ACC112 (cell line): Measurements from ENCODE around the gene ELN.

ENCODE experiments used
- H2AFZ ChIP-seq: fragments of 200-600 bp; sonication (generic); one replicate; pipeline ENCODE4 v1.6.0; 2017; ENCODE audit warnings: antibody characterized with exemption, low read length; ENCODE audit not compliant: unreplicated experiment
- H3K27ac ChIP-seq: fragments of 200-600 bp; sonication (generic); 2 replicates; pipeline ENCODE4 v1.5.1; 2014; ENCODE audit warnings: low read depth, mild to moderate bottlenecking, antibody characterized with exemption, low read length, moderate library complexity
- H3K27me3 ChIP-seq: fragments of 200-600 bp; sonication (generic); 2 replicates; pipeline ENCODE4 v1.6.1; 2014; ENCODE audit warnings: mild to moderate bottlenecking, antibody characterized with exemption, low read length, moderate library complexity, mixed read lengths; ENCODE audit not compliant: insufficient read depth
- H3K36me3 ChIP-seq: fragments of 200-600 bp; sonication (generic); 2 replicates; pipeline ENCODE4 v1.6.1; 2016; ENCODE audit warnings: mild to moderate bottlenecking, antibody characterized with exemption, low read length, moderate library complexity, mixed read lengths; ENCODE audit not compliant: insufficient read depth
- H3K4me1 ChIP-seq: fragments of 200-600 bp; sonication (generic); one replicate; pipeline ENCODE4 v1.6.1; 2016; ENCODE audit warnings: low read length, mixed read lengths; ENCODE audit not compliant: insufficient read depth, unreplicated experiment, control insufficient read depth
- H3K4me3 ChIP-seq: fragments of 200-600 bp; sonication (generic); 2 replicates; pipeline ENCODE4 v1.5.1; 2014; ENCODE audit warnings: mild to moderate bottlenecking, low read depth, low read length
- H3K79me2 ChIP-seq: fragments of 200-600 bp; sonication (generic); one replicate; pipeline ENCODE4 v1.6.0; 2016; ENCODE audit warnings: low read length; ENCODE audit not compliant: control insufficient read depth, unreplicated experiment, insufficient read depth

Gene ELN

DNA sequence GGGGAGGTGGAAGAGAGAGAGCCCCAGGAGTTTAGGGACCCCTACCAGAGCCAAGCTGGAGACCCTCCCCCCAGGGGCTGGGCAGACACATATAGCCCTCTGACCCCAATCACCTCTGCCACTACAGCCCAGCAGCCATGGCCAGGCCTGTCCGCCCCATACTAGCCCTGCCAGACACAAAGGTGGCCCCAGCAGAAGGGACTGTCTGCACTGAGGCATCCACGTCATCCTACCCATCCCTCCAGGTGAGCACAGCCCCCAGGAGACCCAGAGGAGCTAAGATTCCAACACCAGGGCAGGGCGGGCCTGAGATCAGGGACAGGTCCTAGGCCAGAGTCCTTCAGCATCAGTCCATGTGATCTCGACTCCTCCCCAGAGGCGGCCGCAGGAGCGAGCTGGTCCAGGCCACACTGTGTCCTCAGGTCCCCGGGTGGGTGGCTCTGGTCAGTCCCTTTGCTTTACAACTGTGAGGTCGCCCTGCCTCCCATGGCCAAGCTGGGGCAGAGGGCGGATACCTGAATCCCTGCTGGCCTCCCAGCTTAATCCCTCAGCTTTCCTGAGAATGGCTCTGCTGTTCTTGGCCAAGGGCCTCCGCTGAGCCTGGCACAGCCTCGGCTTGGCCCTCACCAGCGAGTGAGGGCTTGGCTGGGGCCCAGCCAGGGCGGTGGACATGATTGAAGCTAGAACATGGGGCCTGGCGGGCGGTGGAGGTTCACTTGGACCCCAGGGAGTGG lies 14.3 kb upstream of the ELN start:
- no peaks in the 10 kb centered on the region for H3K27me3 ChIP-seq
- no peaks in the 10 kb centered on the region for H3K79me2 ChIP-seq
- no peak overlapping the region for H3K27ac ChIP-seq
- no peaks in the 10 kb centered on the region for H3K36me3 ChIP-seq
- no peak overlapping the region for H3K4me3 ChIP-seq
- no peak overlapping the region for H2AFZ ChIP-seq
- no peaks in the 10 kb centered on the region for H3K4me1 ChIP-seq

DNA sequence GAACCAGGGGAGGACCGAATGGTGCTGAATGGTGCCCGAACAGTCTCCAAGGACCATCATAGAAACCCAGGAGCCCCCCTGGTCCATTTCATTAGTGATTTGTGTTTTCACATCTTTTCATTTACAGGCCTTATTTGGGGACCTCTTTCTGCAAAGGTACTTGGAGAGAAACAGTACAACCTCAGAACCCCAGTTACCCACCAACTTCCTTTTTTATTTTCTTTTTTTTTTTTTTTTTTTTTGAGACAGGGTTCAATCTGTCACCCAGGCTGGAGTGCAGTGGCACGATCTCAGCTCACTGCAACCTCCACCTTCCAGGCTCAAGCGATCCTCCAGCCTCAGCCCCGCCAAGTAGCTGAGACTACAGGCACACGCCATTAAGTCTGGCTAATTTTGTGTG lies 13.0 kb upstream of the ELN start:
- Histone ChIP-seq H3K79me2 (no peaks in the 10 kb centered on the region), H3K36me3 (no peaks in the 10 kb centered on the region), H2AFZ (no peak overlapping the region), H3K4me1 (no peaks in the 10 kb centered on the region), H3K27me3 (no peaks in the 10 kb centered on the region), H3K4me3 (no peak overlapping the region), H3K27ac (no peak overlapping the region)

- Histone ChIP-seq H3K27me3 (no peaks in the 10 kb centered on the region), H3K79me2 (no peaks in the 10 kb centered on the region), H3K27ac (no peak overlapping the region), H3K4me1 (no peaks in the 10 kb centered on the region), H3K36me3 (no peaks in the 10 kb centered on the region), H3K4me3 (no peak overlapping the region), H2AFZ (no peak overlapping the region)
Measured at GRCh38 chr7:74015670-74016069, 12.3 kb upstream of the ELN start.

GRCh38 chr7:74017125-74017524 lies 10.8 kb upstream of the ELN start:
- Histone ChIP-seq H2AFZ (no peak overlapping the region), H3K27me3 (no peaks in the 10 kb centered on the region), H3K79me2 (no peaks in the 10 kb centered on the region), H3K36me3 (no peaks in the 10 kb centered on the region), H3K4me3 (no peak overlapping the region), H3K4me1 (no peaks in the 10 kb centered on the region), H3K27ac (no peak overlapping the region)

DNA sequence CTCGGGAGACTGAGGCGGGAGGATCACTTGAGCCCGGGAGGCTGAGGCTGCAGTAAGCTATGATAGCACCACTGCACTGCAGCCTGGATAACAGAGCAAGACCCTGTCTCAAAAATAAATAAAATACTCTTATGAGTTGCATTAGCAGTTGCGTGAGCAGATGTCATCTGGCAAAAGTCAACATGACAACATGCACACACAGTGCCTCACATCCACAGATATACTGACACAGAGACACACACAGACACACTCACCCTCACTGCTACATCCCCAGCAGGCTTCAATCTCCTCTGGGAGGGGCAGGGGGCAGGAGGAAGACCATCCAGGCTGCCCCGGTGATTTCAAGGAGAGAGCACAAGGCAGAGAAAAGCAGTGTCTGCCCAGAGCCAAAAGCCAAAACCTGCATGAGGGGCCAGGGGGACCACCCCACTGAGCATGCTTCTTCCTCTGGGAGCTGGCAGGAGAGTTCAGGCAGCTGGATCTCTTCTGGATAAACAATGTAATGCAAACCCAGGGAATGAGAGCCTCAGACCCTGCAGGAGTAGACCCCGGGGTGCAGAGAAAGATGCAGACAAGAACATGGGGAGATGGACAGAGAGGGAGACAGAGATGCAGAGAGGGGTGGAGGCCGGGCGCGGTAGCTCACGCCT lies 9.6 kb upstream of the ELN start:
- H3K36me3 ChIP-seq = no peaks in the 10 kb centered on the region
- H3K27me3 ChIP-seq = no peaks in the 10 kb centered on the region
- no peak overlapping the region for H3K27ac ChIP-seq
- H3K79me2 ChIP-seq = no peaks in the 10 kb centered on the region
- no peak overlapping the region for H2AFZ ChIP-seq
- no peak overlapping the region for H3K4me3 ChIP-seq
- peaks cover 9% of the 10 kb centered on the region for H3K4me1 ChIP-seq

DNA sequence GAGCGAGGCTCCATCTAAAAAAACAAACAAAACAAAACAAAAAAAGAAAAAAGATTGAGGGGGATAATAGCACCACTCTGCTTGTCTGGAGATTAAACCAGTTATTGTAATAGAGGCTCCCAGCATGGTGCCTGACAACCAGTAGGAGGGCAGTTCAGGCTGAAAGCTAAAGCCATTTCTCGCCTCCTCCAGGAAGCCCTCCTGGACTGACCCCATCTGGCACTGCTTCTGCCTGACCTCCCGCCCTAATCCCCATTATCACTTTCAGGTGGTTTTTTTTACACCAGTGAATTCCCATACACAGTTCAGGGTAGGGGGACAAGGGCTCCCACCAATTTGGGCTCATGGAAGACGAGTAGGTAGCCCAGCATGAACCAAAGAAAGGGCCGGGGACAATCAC lies 8.8 kb upstream of the ELN start:
- Histone ChIP-seq H3K4me1 (peaks cover 12% of the 10 kb centered on the region), H3K4me3 (no peak overlapping the region), H3K79me2 (no peaks in the 10 kb centered on the region), H3K36me3 (no peaks in the 10 kb centered on the region), H3K27me3 (no peaks in the 10 kb centered on the region), H2AFZ (no peak overlapping the region), H3K27ac (no peak overlapping the region)

GRCh38 chr7:74020390-74020789 lies 7.6 kb upstream of the ELN start:
- Histone ChIP-seq H3K4me3 (no peak overlapping the region), H3K27me3 (no peaks in the 10 kb centered on the region), H3K79me2 (no peaks in the 10 kb centered on the region), H3K27ac (no peak overlapping the region), H3K4me1 (peaks cover 12% of the 10 kb centered on the region), H3K36me3 (no peaks in the 10 kb centered on the region), H2AFZ (no peak overlapping the region)

DNA sequence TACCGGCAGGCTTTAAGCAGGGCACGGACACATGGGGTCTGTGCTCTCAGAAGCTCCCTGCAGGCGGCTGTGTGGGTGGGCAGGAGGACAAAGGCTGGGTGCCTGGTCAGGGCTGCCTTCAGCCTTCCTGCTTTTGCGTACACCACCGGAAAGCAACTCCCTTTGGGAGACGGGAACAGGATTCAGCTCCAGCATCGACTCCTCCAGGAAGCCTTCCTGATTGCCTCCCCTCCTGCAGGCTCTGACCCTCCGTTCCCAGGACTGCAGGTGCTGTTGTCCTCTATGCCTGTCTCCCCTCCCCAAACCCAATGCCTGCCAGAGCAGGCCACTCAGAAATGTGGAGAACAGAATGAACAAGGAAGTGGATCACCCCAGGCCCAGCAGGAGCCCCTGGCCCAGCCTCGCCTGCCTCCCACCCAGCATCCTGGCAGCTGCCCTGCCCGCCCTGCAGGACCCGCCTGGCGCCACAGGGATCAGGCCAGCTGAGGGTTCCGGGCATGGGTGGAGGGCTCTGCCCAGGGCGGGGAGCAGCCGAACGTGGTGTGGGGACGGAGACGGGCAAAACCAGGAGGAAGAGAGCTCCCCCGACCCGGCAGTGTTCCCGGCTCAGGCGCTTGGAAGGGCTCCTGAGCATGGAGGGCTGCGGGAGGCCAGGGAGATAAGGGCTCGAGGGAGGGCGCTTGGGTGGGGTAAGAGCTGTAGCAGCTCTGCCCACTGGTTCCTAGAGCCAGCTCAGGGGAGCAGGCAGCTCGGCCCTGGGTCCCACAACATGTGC lies 6.2 kb upstream of the ELN start:
- H3K27me3 ChIP-seq = peaks cover 9% of the 10 kb centered on the region; the same call in 1 of the 2 replicates

DNA sequence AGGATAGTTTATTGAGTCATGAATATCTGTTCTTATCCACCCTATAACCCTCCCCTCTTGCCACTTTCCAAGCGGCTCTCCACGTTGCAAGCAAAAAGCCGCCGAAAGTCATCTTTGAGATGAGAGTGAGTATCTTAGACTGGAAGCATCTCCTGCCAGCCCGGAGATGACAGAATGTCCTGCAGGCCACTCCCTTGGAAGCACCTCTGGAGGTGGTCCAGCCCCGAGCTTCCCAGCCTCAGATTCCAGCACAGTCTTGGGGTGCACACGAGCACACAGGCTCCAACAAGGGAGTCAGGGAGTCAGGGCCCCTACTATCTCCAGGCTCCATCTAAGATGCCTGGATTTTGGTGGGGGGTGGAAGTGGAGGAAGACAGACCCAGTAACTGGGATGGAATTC lies 5.5 kb upstream of the ELN start:
- no peak overlapping the region for H3K27ac ChIP-seq
- H3K4me3 ChIP-seq = peak overlapping the region; percentile 42; the same call in 1 of the 2 replicates
- H3K79me2 ChIP-seq = no peaks in the 10 kb centered on the region
- peaks cover 12% of the 10 kb centered on the region for H3K4me1 ChIP-seq
- H3K27me3 ChIP-seq = peaks cover 9% of the 10 kb centered on the region; the same call in 1 of the 2 replicates
- H2AFZ ChIP-seq = no peak overlapping the region
- H3K36me3 ChIP-seq = no peaks in the 10 kb centered on the region

More for the DNA sequence above, 6.2 kb upstream of the ELN start:
- H2AFZ ChIP-seq = no peak overlapping the region
- H3K36me3 ChIP-seq = no peaks in the 10 kb centered on the region
- peaks cover 12% of the 10 kb centered on the region for H3K4me1 ChIP-seq
- H3K4me3 ChIP-seq = no peak overlapping the region
- H3K79me2 ChIP-seq = no peaks in the 10 kb centered on the region
- H3K27ac ChIP-seq = no peak overlapping the region

DNA sequence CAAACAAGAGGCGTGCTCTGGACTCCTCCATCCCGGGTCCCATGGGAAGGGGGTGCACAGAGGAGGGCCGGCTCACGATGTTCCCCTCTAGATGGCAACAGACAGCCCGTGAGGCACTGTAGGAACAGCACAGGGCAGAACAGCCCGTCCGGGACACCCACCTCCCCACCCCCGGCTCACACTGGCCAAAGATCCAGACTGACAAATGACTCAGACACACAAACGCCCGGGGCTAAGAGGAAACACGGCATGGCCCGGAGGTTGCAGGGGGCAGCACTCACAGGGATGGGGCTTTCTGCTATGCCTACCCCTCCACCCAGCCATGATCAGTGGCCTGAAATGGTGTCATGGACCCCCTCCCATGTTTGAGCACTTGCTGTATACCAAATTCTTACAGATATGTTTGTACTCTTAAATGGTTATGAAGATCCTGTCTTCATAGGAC lies 4.9 kb upstream of the ELN start:
- Histone ChIP-seq H3K79me2 (no peaks in the 10 kb centered on the region), H3K4me1 (peaks cover 12% of the 10 kb centered on the region), H3K36me3 (no peaks in the 10 kb centered on the region), H3K27me3 (peaks cover 10% of the 10 kb centered on the region; the same call in 1 of the 2 replicates), H2AFZ (no peak overlapping the region), H3K4me3 (peak overlapping the region; percentile 42; the same call in 1 of the 2 replicates), H3K27ac (no peak overlapping the region)
